GM19193 (cell line): ENCODE data around the gene COL23A1.

Experiments used
- POLR2A ChIP-seq: IDR thresholded peaks from 4 replicates; pipeline ENCODE4 v1.6.1; 2011; ENCODE audit not compliant: insufficient read depth, insufficient read length; ENCODE audit errors: extremely low read depth

The COL23A1 gene

DNA sequence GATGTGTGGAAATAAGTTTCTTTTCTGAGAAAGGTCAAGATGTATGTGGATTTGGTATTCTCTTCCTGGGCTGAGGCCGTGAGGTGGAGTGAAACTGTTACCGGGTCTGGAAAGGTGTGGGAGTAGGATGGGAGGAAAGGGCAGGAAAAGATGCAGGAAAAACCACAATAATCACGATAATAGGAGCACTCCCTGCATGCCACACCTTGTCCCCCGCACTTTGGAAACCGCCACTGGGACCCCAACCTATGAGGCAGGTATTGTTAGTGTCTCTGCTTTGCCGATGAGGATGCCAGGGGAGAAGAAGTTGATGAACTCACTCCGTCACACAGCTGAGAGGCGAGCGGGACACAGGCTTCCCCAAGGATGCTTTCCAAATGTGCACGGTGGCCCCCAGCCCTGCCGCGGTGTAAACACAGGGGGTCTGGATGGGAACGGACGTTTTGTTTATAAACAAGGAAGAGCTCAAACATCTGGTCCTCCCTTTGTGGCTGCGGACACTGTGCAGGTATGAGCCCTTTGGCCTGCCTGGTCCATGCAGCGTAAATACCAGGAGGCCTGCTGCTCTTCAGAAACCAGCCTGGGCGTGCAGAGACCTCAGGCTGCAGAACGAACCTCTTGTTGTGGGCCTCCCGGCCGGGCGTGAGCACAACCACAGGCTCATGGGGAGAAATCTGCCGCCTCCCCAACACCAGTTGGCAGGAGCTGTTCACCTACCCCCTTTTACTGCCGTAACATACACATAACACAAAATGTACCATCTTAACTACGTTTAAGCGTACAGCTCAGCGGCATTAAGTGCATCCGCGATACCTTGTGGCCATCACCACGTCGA lies 126.7 kb downstream of the COL23A1 start:
- no peak for TF ChIP-seq POLR2A

- TF ChIP-seq POLR2A = no peak
Measured at GRCh38 chr5:178462816-178463215, 127.4 kb downstream of the COL23A1 start.

DNA sequence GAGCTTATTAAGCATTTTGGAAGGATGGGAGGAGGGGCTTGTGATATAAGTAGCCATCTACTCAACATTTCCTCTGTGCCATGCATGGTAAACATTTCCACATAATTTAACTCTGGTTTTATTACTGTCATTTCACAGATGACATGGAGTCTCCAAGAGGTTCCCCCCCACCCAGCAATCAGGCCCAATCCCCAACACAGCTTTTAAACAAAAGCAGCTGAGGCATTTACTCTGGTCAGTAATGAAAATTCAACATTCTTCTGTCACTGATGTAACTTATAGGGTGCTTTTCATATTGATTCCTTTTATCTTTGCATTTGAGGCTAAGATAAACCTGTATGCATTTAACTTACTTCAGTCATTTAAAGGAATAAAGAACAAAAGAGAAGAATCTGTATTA lies 128.1 kb downstream of the COL23A1 start:
- no peak for TF ChIP-seq POLR2A

DNA sequence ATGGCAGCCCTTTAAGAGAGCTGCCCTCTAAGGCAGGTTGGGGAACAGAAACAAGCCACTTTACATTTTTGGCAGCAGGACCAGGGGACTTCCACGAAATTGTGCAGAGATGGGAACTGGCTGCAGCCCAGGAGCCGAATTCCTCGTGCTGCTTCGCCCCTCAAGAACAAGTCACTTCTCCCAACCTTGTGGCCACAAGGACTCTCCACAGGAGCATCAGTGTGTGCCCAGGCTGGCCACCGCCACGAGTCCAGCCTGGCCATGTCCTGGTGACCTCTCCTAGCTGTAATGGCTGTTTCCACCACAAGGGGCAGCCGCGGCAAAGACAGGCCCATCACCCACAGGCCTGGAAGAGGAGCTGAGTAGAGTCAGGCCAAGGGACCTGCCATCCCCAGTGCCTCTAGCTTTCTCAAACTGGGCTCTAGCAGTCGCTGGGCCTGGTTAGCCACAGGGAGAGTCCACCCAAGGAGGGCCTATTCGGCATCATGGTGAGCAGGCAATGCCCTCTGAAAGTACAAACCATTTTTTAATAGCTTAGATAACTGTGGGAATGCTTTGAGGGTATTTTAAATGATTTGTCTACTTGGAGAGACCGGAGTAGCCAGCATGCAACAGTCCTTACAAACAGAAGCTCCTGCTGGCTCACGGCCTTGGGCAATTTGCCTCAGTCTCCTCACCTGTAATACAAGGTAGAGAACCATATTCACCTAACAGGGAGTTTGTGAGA lies 129.0 kb downstream of the COL23A1 start:
- no peak for TF ChIP-seq POLR2A

- TF ChIP-seq POLR2A = no peak
Measured at GRCh38 chr5:178460598-178460997, 129.6 kb downstream of the COL23A1 start.

- TF ChIP-seq POLR2A = no peak
Measured at GRCh38 chr5:178460174-178460573, 130.0 kb downstream of the COL23A1 start.

- no peak for TF ChIP-seq POLR2A
Measured at GRCh38 chr5:178458140-178458539, 132.1 kb downstream of the COL23A1 start.

- no peak for TF ChIP-seq POLR2A
Measured at GRCh38 chr5:178457471-178457870, 132.7 kb downstream of the COL23A1 start.

DNA sequence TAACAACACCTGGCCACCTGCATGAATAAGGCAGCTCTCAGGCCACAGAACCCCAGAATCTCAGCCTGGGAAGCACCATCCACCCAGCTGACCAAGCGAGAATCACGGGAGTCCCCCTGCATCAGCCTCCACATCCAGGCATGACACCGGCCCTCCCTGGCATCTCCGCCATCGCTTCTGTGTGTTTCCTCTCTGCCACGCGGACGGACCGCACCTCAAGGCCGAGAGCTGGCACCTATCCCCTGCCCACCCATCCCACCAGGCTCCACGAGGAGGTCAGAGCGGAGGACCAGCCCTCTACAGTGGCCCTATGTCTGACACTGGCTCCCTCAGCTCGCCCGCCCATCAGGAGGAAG lies 134.7 kb downstream of the COL23A1 start:
- TF ChIP-seq POLR2A = no peak

DNA sequence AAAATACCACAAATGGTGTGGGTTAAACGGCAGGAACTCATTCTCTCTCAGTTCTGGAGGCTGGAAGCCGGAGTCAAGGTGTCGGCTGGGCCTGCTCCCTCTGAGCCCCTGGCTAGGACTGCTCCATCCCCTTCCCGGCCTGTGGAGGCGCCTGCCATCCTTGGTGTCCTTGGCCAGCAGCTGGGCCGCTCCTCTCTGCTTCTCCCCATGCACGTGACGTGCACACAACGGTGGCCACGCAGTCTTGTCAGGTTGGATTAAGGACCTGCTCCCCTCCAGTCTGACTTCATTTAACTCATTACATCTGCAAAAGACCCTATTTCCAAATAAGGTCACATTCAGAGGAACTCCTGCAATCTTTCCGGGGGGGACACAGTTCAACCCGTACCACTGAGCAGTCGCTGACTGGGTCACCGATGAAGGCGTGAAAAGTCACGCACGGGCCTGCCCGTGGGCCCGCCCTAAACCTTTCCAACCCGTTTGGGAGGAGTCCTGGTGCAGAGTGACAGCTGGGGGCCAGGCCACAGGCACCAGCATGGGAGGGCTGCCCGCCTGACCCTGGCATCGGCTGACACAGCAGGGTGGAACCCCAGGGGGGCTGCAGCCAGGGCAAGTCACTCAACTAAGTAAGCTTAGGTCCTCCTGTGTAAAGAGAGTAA lies 135.2 kb downstream of the COL23A1 start:
- TF ChIP-seq POLR2A = no peak

DNA sequence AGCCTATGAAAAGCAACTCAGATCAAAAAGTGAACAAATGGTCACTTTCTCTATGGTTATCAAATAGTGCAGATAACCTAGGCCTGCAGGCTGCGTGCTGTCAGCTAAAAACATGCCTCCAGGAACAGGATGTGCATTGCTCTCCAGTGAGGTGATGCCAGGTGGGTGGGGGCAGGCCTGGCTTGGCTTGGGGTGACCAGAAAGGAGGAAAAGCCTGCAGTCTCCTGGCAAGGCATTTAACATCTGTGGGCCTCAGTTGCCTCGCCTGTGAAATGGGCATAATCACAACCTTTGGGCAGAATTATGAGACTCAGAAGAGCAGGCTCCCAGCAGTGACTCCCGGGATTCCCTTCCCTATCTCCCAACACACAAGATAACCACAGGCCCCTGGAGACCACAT lies 135.9 kb downstream of the COL23A1 start:
- TF ChIP-seq POLR2A = no peak

DNA sequence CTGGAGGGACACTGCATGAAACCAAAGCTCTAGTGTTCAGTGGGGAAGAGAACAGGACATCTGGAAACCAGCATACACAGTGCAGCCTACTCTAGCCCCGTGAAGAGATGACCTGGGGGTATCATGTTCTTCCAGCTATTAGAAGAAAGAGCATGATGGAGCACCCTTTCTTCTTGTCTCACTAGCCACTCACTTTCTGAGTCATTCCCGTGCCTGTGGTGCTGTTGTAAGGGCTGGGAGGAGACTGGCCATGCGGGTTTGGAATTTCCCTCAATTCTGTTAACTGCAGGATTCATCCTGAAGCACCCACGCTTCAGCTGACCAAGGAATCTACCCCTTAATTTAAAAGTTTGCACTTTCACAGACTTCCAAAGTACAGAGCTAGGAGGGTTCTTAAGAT lies 137.0 kb downstream of the COL23A1 start:
- no peak for TF ChIP-seq POLR2A

GRCh38 chr5:178450121-178451028 lies 139.8 kb downstream of the COL23A1 start:
- TF ChIP-seq POLR2A = no peak

DNA sequence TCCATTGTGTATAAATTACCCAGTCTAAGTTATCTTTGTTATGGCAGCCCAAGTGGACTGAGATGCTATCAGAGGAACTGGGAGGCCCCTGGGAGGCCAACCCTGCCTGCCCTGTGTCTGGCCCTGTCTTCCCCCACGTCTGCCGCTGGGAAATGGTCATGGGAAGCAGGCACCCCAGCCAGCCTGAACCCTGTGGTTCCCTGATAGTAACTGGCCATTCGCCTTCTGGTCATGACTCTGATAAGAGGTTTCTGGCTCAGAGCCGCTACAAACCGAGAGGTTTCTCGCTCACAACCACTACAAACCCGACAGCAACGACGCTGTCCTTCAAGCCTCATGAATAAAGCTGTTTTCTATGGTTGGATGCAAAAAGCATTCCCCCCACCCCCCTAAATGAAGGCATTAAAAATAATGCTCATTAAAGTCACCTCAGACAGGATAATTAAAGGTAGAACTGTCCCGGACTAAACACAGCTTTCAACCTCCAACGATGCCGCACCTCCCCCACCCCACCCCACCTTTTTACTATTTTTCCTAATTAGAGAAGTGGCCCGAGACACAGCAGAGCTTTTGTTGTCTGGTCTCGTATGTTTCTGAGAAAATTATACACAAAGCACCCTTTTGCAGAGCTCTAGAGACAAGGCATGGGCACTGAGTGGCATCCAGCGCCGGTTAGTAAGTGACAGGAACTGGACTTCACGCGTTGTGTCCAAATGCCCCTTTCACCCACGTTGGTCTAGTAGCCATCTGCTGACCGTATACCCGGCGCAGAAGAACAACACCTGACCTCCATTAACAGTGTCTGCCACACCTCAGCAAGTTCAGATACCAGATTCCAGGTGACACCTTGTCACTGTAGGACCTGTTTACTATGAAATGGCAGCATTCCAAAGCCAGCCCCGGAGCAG lies 140.8 kb downstream of the COL23A1 start:
- TF ChIP-seq POLR2A = no peak
